Measurements from ENCODE around the gene PEX14.

DNA sequence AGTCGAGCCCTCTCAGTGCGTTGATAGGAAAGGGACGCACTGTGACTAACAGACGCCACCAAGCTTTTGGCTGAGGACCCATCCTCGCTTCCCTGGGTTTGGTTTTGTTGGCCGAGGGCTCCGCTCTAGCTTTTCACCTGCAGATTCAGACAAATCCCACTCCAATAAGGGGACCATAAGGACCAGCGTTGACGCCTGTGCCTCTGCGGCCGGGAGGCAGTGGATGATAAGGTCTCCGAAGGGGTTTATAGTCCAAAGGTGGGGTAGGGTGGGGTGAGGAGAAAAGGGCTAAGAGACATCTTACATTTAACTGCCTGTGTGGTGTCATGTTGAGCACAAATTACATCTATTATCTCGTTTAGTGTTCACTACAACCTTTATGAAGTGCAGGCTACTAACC, 760 bp downstream of the PEX14 start:
- TF ChIP-seq, protein P1, sequence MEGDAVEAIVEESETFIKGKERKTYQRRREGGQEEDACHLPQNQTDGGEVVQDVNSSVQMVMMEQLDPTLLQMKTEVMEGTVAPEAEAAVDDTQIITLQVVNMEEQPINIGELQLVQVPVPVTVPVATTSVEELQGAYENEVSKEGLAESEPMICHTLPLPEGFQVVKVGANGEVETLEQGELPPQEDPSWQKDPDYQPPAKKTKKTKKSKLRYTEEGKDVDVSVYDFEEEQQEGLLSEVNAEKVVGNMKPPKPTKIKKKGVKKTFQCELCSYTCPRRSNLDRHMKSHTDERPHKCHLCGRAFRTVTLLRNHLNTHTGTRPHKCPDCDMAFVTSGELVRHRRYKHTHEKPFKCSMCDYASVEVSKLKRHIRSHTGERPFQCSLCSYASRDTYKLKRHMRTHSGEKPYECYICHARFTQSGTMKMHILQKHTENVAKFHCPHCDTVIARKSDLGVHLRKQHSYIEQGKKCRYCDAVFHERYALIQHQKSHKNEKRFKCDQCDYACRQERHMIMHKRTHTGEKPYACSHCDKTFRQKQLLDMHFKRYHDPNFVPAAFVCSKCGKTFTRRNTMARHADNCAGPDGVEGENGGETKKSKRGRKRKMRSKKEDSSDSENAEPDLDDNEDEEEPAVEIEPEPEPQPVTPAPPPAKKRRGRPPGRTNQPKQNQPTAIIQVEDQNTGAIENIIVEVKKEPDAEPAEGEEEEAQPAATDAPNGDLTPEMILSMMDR (IDR thresholded peaks at IDR 0.05; ENCODE audit: low read depth, low read length) = no peak
- no peak for TF ChIP-seq EZH2phosphoT487 (IDR thresholded peaks at IDR 0.05; ENCODE audit: low read depth)

All from OCI-LY3 (cell line).